GM12875 (cell line): Measurements from ENCODE around the gene ULBP3.

Experiments
- H3K4me3 ChIP-seq: one replicate; pipeline ENCODE4 v1.5.1; 2011; ENCODE audit warnings: low read depth, low read length, control low read depth
- CTCF ChIP-seq: IDR thresholded peaks from 2 replicates; pipeline ENCODE4 v1.5.1; 2011; ENCODE audit warnings: low read depth, mild to moderate bottlenecking, control low read depth, inconsistent platforms, low read length, moderate library complexity, borderline replicate concordance; ENCODE audit not compliant: insufficient read depth

The ULBP3 gene

GRCh38 chr6:150100745-150101144, 31.8 kb upstream of the ULBP3 start:
- no peak overlapping the region for H3K4me3 ChIP-seq
- no peak for TF ChIP-seq CTCF

- no peak for TF ChIP-seq CTCF
- no peak overlapping the region for H3K4me3 ChIP-seq
Measured at GRCh38 chr6:150099953-150100352, 31.0 kb upstream of the ULBP3 start.

DNA sequence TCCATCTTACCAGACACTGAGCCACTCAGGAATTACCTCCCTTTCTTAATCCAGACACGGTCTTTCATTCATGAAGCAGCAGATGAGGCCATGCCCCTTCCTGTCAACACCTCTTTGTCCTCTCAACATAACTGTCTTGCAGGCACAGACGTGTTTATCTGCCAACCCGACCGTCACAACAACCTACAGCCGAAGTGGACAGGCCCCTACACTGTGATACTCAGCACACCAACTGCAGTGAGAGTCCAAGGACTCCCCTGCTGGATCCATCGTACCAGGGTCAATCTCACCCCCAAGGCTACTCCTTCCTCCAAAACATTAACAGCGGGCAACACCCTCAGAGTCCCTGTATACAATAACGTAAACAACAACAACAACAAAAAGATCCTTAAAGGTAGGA, 30.6 kb upstream of the ULBP3 start:
- no peak overlapping the region for H3K4me3 ChIP-seq
- TF ChIP-seq CTCF, result no peak

DNA sequence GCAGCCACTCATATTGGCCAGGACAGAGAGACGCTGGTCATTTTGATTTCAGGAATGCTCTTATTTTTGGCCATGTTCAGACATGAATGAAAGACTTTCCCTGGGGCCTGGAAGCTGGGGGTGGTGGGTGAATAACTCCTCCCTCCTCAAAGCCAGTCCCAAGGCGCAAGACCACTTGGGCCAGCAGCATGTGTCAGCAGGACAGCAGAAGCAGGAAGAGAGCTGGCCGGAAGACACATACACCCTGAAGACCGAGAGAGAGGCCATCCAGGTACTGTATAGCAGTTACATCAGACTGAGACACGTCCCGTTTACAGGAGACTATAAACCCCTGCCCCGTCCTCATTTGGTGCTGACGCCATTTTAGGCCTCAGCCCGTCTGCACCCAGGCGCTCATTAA, 29.2 kb upstream of the ULBP3 start:
- H3K4me3 ChIP-seq, result no peak overlapping the region
- TF ChIP-seq CTCF, result no peak

GRCh38 chr6:150093397-150093796, 24.5 kb upstream of the ULBP3 start:
- TF ChIP-seq CTCF, result no peak
- H3K4me3 ChIP-seq, result no peak overlapping the region

DNA sequence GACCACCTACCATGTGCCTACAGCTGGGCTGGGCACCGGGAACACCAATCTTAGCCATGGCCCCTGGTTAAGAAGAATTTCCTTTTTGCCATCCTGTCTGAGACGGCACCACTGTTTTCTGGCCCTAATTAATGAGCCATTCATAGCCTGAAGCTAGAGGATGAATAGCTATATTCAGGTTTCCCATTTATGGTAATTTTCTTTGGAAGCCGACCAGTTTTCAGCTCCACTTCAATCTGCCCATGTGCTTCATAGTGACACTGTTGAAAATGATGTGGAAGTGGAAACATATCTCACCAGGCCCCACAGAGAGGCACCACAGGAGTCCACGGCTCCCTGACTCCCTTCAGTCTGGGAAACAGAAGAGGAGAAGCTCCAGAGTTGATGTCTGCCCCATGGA, 22.6 kb upstream of the ULBP3 start:
- H3K4me3 ChIP-seq, result no peak overlapping the region
- no peak for TF ChIP-seq CTCF

- TF ChIP-seq CTCF, result no peak
- H3K4me3 ChIP-seq, result no peak overlapping the region
Measured at GRCh38 chr6:150090328-150090727, 21.4 kb upstream of the ULBP3 start.
